Brain pericyte (primary cell): ENCODE results near the gene DNAI1.

ENCODE experiments used
- DNase-seq: peaks from one replicate; pipeline ENCODE4 v3.0.0-alpha.2; 2012; ENCODE audit warnings: low read depth, low spot score

The DNAI1 gene

DNA sequence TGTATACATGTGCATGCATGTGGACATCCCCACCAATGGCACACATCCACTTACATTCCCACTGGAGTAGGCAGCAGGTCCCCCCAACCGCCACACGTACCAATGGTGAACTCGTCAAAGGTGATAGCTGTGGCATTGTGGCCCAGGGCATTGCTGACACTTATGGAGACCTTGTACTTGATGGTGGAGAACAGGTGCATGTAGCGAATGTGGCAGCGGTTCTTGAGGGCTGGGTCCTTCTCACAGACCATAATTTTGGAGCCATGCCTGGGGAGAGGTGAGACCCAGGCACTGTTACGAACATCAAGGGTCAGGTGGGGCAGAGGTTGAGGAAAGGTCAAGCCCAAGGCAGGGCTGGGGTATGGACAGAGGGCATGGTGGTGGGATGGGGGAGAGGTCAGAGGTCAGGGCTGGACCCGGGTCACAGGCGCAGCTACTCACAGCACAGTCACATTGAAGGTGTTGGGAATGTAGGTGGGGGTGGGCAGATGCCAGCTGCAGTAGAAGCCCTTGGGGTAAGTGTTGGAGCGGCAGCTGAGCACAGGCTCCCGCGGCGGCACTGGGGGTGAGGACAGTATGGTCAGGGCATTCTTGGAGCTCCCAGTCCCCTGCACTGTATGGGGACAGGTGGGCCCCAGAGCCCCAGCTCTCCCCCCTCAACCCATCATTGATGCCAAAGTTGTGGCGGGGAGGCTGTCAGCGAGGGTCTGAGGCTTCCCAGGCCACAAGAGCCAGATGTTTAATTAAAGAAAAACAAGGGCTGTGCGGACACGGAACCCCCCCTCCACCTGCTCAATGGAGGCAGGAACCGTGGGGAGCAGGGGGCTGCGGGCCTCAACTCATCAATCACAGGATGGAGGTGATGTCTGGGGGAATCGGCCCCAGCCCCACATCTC lies 99.1 kb downstream of the DNAI1 start:
- DNase-seq, result no peak

DNA sequence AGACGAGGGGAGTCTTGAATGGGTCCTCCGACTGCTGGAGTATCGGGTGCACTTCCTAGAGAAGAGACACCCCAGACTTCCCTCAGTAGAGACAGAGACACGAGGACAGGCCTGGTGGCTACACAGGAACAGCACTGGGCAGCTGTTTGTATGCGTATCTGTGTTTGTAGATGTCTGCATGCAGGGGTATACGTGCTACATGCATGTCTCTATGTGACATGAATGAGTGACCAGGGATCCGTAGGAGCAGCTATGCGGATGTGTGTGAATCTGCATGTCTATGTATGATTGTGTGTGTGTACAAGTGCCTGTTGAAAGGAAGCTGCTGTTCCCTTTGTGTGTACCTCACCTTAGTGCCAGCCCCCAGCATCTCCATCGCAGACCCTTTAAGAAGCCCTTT lies 99.8 kb downstream of the DNAI1 start:
- DNase-seq, result no peak

DNA sequence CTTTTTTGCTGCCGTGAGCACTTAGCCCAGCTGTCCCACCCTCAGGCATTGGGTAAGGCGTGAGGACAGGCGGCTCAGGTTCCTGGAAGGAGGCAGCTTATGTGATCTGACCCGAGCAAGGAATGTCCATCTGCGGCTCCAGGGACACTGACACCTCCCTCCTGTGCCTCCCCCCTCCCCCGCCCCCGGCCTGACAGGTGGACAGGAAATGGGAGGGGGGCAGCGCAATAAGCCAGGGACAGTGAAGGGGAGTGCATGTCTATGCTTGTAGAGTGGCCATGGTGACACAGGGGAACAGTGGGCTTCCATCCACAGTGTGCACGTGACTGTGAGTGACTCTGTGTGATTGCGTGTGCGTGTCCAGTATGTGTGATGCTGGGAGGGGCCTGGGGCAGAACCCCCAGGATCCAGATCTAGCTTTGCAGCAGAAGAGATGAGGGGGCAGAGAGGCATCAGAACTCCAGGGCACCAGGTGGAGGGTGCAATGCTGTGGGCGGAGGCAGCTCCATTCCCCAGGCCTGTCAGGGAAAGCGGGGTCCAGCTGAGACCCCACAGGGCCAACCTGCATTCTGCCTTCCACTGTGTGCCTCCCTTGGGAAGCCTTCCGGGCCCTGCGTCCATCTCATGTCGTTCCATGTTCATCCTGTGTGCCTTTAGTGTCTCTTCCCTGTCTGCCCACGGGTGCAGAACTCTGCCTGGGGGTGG lies 100.5 kb downstream of the DNAI1 start:
- no peak for DNase-seq

DNA sequence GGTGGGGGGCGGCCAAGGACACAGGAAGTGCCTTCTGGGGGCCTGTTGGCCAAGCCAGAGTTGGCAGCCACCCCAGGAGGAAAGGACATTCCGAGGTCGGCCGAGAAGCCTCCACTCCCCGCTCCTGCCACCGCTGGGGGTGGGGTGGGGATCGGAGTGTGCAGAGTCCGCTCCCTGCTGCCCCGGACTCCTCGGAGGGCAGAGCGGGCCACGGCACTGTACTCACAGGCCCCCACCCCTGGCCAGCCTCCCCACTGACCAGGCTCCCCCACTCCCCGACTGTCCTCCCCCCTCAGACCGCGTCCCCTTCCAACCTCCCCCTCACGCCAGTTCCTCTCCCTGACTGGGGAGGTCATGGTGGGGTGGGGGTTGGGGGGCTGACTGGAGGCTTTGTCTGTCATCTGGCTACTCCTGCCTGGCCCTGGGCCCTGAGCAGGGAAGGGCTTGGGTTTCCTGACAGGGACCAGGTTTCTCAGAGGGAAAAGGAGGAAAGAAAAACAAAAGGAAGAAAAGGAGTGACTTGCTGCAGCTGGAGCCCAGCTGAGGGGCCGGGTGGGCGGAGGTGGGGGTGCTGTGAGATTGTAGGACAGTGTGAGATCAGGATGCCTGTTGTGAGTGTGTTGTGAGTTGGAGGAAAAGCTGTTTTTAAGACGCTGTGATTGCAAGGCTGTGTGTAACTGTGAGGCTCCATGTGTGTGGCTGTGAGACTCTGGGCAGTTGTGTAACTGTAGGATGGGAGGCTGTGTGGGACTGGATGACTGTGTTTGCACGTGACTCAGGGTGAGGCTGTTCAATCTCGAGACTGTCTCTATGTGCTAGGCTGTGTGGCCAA lies 101.2 kb downstream of the DNAI1 start:
- no peak for DNase-seq

DNA sequence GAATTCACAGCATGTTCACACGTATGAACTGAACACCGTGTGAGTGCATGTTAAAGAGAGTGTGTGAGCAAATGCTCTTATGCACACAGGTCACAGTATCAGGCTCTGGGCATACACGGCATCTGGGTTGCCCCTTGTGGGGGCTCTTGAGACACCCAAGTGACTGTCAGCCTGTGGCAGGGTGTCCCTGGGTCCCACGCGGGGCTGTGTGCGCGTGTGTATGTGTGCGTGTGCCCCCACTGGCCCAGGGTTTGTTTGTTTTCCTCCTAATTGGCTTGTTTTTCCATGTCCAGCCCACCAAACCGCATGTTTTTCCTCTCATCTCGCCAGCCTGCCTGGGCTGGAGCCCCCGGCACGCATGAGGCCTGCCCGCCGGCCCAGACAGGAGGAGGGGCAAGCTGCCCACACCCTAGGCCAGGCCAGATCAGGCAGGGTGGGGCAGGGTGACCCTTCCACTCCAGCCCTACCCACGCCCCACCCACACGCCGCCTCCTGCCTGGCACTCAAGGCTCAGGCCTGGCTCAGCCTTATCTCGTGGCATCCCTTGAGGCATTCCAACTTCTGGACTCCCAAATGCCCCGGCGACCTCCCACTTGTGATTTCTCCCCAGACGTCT lies 102.1 kb downstream of the DNAI1 start:
- no peak for DNase-seq

DNA sequence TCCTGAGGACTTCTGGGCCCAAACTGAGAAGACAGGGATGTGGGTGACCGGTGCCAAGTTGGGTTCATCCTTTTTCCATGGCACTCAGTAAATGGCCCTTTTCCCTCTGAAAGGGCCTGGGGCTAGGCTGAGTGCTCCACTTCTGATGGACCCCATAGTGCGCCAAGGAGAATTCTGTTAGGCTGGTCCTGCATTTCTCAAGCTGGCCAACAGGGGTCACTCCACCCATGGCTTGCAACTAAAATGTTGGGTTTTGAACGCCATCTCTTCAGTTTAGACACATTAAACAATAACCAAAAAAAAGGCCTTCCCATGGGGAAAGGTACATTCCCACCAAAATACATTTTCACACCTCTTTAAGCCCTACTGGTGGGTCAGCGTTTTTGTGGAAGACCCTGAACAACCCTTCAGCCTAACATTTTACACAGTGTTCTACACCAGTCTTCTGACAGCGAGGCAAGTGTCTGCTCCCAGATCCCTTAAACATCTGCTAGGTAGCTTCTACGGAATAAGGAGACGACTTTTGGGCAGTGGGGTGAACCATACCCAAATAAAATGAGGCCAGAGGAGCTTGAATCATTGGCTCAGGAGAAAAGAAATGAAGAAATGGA lies 103.6 kb downstream of the DNAI1 start:
- DNase-seq, result no peak

DNA sequence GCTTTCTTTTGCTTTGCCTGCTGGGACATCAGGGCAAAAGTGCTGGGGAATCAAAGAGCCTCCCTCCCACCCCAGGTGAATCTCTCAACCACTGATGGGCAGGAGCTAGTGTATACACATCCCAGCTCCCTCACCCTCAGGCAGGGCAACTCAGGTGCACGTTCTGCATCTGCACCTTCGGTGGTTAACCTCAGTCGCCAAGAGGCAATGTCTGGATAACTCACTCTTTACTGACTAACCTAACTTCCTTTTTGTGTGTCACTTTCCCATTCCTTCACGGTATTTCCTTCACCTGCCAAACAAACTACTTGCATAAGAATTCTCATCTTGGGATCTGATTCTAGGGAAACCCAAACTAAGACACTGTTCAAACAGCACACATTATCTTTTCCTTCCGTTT lies 104.7 kb downstream of the DNAI1 start:
- DNase-seq, result no peak

DNA sequence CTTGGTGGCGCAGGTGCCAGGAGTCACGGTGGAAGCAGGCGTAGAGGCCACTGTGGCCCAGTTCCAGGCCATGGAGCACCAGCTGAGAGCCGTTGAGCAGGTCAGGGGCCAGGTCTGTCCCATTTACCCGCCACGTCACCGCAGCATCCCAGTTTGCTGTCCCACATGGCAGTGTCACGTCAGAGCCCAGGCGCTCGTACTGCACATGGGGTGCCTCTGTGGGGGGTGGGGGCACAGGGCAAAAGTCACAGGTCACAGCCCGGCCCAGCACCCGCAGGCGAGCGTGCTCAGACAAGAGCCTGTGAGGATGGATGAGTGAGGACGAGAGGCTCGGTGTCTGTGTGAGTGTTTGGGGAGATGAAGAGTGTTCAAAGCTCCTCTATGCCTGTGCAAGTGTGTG lies 106.0 kb downstream of the DNAI1 start:
- no peak for DNase-seq

DNA sequence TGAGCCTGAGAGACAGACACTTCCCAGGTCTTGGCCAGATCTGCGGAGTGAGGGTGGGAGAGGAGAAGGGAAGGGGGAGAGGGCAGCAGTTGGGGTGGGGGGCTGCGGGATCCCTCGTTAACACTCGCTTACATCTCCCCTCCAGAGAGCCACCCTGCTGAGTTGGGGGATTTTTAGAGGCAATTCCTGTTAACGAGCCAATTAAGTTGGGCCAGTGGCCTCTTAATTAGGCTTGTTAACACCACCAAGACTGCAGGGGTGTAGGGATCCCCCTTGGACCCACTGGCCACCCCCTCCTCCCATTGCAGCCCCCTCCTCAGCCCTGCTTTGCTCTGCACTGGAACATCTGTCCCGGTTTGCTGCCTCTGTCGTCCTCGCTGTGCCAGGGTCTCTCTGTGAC lies 107.3 kb downstream of the DNAI1 start:
- DNase-seq, result no peak

DNA sequence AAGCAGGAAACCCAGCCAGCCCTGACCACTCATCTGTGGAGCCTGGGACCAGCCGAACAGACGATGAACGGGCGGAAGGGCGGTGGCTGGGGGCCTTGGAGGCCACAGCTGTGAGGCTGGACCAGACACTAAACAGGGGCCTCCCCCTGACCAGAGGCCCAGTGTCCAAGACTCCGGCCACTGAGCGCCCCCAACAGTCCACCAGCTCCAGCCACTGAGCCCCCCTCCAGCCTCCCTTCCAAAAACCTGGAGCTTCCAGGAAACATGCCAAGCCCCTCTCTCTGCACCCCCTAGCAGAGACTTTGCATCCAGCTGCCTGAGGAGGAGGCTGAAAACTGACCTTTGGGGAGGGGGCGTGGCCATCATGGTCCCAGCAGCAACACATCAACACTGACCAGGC lies 107.7 kb downstream of the DNAI1 start:
- no peak for DNase-seq

DNA sequence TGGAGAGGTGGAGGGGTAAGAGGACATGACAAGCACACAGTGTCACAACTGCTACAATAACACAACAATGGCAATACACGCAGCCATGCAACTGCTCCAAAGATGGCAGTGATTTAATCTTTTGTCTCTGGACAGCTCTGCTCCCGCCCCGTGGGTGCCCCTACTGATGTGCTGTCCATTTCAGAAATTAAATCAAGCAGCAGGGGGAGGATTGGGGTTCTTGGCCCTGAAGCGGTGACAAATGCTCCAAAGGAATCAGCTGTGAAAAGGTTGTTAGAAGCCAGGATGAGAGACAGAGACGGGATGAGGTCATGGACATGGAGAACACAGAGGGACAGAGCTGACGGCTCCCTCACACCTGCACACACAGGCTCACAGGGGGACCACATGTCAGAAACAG lies 108.4 kb downstream of the DNAI1 start:
- DNase-seq, result no peak

DNA sequence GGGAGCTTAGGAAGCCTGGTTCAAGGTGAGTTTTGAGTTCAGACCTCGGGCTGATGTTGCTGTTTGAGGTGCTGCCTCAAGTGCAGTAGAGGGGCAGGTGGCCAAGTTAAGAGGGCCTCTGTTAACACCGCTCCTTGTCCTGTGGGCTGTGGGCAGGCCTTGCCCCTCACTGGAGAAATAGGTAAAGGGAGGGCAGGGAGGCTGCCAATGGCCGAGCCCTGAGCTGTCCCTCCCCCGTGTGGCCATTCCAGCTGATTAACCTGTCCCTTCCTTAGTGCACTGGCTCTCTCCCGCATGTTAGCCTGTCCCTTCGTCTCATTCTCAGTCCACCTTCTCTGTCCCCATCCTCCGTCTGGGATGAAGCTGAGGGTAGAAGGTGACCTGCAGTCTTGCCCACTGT lies 109.5 kb downstream of the DNAI1 start:
- no peak for DNase-seq

DNA sequence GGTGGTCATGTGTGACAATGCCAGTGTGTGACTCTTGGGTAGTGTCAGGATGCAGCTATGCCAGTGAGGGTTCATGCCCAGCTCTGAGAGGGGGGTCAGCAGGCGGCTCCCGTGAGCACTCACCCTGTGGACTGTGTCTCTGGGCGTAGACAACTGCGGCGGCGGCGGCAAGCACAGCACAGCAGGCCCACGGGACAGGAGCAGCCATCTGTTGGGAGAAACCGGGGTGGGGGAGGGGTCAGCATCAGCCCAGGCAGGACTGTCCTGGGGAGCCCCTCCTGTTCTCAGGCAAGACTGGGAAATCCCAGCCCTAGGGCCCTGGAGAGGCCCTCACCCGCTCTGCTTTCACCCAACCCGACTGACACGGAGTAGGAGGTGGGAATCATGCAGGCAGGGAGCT lies 110.2 kb downstream of the DNAI1 start:
- DNase-seq, result no peak

DNA sequence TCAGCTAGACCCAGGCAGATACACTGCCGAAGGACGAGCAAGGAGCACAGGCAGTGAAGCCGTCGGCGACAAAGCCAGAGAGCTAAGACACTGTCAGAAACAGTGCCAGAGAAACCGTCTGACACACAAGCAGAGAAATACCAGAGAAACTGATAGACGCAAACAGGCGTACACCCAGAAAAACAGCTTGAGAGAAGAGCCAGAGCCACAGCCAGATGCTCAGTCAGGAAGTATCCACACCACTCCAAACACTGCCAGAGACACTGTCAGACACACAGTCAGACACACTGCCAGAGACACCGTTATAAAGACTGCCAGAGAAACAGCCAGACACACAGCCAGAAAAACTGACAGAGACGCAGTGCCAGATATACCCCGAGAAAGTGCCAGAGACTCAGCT lies 111.8 kb downstream of the DNAI1 start:
- DNase-seq, result no peak
